HG02973 (cell line): ENCODE results near the gene INSL4.

Experiments
- ATAC-seq: cut with Tn5 transposase; IDR thresholded peaks from one replicate; pipeline ENCODE4 v1.9.1; 2021; ENCODE audit warnings: moderate library complexity; ENCODE audit not compliant: unreplicated experiment

INSL4 gene

DNA sequence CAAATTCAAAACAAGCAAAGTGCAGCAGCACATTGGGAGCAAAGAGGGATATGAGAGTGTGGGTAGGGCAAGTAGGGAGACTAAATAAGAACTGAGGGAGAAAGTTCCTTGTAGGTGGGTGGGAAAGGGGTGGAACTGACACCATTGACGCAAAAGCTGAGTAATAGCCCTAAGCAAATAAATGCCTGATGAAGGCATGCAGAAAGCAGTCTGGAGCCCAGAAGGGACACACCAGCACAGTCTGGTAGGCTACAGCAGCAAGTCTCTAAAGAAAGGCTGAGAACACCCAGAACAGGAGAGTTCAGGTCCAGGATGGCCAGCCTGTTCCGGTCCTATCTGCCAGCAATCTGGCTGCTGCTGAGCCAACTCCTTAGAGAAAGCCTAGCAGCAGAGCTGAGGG, at the start of gene INSL4:
Gene INSL4, plus strand, starts transcription at position 208 of the 400 bp plus-strand sequence. Its CDS starts 105 bp downstream, at position 313.
- ATAC-seq = no peak

DNA sequence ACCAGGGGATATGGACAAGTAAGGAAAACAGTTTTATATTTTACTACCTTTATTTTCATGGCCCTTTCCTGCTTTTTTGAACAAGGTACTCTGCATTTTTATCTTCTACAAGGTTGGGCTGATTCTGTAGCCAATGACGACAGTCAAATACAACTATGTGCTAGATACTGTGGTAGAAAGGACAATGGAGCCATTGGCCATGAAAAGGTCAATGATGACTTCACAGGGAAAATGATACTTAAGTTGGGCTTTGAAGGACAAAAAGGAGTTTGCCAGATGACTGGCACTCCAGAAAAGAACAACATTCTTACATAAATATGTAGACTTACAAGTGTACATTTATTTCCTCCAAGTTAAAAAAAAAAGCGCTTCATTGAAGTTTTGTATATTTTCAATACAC, 46.4 kb upstream of the INSL4 start:
- no peak for ATAC-seq

GRCh38 chr9:5185220-5185840, 45.9 kb upstream of the INSL4 start, which contains the start of gene INSL6:
TSS of gene INSL6 (minus strand) at chr9:5185639. CDS start at chr9:5185602, 37 bp downstream.
- ATAC-seq = no peak

DNA sequence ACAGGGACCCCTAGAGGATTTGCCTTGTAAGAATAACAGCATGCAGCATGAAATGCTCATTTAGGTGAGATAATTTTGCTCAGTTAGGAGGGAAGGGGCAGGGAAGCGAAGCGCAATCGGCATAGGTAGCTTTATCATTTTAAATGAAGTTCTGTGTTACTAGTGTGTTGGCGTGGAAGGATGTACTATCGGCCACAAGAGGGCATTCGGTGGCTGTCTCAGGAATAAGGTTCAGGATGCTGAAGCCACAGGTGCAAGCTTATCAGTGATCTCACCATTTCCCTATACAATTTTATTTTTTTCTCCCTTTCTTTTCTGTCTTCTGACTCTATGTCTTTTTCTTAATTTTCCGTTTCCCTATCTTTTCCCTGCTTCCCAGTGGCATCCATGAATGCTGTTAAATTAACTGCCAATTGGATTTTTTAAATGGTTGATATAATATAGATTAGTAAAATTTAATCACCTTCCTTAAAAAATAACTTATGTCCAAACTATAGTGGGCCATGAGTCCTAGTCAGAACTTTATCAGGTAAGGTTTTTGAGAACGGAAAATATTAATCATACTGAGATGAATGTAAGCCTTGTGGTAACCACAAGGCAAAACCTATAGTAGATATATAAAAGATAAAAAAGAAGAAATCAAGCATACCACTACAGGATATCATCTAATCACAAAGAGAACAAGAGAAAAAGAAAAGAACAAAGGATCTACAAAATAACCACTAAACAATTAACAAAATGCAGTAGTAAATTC, 44.6 kb upstream of the INSL4 start:
- ATAC-seq = no peak

- ATAC-seq = no peak
These were observed 42.9 kb upstream of the INSL4 start for GRCh38 chr9:5188060-5188984.

DNA sequence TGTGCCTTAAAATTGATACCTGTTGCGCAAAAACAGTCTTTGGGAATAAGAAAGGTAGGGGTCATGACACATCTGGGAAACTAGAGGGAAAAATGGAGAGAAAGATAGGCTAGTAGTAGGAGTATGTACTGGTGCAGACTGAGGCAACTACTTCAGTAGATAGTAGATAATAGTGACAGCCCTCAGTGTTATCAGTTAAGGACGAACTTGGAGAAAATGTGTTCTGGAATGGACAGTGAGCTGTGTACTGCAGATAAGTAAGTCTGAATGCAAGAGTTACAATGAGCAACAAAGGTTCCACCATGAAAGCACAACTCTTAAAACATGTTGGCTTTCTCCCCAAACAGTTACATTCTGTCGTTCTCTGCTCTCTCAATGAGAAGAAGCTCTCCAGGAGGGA, 39.2 kb upstream of the INSL4 start:
- no peak for ATAC-seq

GRCh38 chr9:5193345-5193744, 37.9 kb upstream of the INSL4 start:
- ATAC-seq = no peak

- no peak for ATAC-seq
These were observed 35.8 kb upstream of the INSL4 start for GRCh38 chr9:5195463-5195862.

GRCh38 chr9:5205071-5205470, 26.1 kb upstream of the INSL4 start:
- no peak for ATAC-seq

DNA sequence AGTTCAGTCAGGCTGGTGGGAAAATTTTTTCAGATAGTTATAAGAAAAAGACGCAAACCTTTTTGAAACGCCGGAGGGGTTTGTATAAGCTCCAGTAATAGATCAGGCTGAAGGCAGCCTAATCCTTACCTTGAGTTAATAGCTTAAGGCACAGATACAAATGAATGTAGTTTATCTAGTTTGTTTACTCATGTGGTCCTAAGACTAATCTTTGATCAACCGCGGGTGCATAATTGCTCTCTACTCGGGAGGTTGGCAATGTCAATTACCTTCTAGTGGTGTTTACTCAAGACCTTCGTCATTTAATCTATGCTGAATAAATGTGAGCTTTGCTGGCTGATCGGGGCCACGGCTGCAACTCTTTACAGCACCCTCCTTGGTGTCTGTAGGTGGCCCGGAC, 665 bp upstream of the INSL4 start:
- ATAC-seq = no peak

DNA sequence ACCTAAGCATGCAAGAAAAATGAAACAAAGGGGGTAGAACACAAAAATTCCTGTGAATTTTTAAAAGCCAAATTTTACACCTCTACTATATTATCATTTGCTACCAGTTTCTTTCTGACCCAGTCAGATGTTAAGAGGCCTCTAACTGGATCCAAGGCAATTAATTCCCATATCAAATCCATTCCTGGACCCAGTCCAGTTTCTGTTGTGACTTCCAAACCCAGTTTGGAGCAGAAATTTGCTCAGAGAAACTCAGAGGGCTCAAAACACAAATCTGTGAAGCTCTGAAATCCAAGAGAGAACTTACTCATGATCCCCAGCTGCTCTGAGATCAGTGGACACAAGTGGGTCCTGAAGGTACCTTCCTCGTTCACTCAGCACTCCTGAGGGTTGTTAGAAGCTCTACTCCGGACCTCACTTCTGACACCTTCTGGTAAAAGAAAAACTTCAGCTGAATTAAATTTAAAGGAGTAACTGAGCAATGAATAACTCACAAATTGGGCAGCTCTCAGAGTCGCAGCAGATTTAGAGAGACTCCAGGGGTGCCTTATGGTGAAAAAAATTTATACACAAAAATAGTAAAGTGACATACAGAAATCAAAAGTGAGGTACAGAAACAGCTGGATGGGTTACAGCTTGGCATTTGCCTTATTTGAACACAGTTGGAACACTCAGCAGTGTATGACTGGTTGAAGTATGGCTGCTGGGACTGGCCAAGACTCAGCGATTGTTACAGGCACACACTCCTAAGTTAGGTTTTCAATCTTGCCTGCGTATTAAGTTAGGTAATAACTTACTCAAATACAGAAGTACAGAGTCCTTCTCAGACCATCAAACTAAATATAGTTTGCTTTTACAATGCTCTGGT, 32.4 kb downstream of the INSL4 start:
- no peak for ATAC-seq

DNA sequence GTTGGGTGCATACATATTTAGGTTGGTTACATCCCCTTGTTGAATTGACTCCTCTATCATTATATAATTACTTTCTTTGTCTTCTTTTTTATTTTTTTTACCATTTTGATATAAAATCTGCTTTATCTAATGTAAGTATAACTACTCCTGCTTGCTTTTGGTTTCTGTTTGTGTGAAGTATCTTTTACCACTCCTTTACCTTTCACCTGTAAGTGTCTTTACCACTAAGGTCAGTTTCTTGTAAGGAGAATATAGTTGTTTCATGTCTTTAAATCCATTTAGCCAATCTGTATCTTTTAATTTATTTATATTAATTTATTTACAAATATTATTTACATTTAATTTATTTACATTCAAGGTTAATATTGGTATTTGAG, 33.0 kb downstream of the INSL4 start:
- ATAC-seq = no peak

DNA sequence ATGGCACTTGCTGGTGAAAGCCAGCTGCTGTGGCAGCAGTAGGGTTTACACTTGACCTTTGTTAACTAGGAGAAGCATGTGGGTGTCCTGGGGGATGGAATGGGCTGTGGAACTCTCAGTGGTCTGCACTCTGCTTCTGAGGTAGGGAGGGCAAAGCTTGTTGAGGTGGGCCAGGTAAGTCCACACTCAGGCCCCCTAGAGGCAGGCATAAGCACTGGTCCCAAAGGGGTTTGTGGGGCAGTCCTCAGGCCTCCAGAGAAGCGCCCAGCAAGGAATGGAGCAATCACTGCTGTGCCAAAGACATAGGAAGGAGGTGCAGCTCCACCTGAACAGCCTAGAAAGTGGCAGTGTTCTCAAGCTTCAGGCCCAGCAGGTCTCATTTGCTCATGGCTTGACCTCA, 34.7 kb downstream of the INSL4 start:
- ATAC-seq = no peak

DNA sequence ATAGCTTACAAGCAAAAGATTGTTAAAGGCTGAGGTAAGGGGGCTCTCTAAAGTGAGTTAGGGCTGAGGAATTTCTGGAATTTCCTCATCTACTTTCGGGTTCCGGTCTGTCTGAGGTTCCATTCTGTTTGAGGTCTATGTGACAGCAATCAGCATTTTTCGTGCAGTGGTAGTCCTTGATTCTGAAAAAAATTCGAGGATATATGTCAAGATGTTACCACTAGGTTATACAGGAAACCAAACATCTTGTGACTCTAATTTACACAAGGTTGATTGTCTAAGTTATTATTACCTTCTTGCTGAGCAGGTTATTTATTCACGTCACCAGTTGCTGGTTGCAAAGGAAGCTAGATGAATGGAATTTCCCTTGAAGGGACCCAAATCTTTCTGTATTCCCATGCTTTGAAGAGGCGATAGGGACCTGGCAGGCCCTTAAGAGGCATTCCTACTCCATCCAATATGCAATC, 38.1 kb downstream of the INSL4 start:
- no peak for ATAC-seq

DNA sequence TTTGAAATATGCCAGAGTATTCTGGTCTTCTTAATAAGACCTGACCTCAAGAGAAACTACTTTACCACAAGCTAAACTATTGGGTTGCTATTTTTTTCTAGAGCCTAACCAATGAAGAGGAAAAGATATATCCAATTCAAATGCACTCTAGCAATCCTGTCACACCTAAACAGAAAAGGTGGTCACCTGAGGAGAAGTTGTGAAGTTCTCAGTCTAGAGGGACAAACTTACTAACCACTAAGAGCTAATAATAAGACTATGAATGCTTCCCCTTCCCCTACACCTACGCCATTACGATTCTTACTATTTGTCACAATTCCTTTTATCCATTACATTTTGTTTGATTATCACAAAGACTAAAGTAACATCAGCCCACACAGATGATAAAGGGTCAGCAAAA, 43.6 kb downstream of the INSL4 start:
- no peak for ATAC-seq

- ATAC-seq = peak; percentile 65
These were observed 47.3 kb downstream of the INSL4 start for GRCh38 chr9:5278486-5278885.
